T-helper 1 cell treated with Interleukin-12 subunit alpha and Interleukin-12 subunit beta and Interleukin-4 antibody, amounts not matched to agents 30 μg/mL and 1 μg/mL, for 36 hours (primary cell): Measurements from ENCODE around the gene CYB5D1.
"Not testable (repeated sequence)": the region's sequence is repeated elsewhere in the genome, so short reads cannot be mapped to it uniquely, and the experiment has no call there.

Experiments used
- H3K27ac Mint-ChIP-seq: one replicate; pipeline ENCODE4 v1.8.0; 2021; ENCODE audit warnings: mild to moderate bottlenecking, mixed read lengths
- H3K27me3 Mint-ChIP-seq: one replicate; pipeline ENCODE4 v1.8.0; 2021; ENCODE audit warnings: low read depth, mixed read lengths
- H3K36me3 Mint-ChIP-seq: one replicate; pipeline ENCODE4 v1.8.0; 2021; ENCODE audit warnings: low read depth, mixed read lengths
- H3K4me1 Mint-ChIP-seq: one replicate; pipeline ENCODE4 v1.8.0; 2021; ENCODE audit warnings: low read depth, mixed read lengths
- H3K4me3 Mint-ChIP-seq: one replicate; pipeline ENCODE4 v1.8.0; 2021; ENCODE audit warnings: mild to moderate bottlenecking, moderate library complexity, mixed read lengths
- H3K9me3 Mint-ChIP-seq: one replicate; pipeline ENCODE4 v1.8.0; 2021; ENCODE audit warnings: mixed read lengths

Gene CYB5D1, protein sequence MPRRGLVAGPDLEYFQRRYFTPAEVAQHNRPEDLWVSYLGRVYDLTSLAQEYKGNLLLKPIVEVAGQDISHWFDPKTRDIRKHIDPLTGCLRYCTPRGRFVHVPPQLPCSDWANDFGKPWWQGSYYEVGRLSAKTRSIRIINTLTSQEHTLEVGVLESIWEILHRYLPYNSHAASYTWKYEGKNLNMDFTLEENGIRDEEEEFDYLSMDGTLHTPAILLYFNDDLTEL

DNA sequence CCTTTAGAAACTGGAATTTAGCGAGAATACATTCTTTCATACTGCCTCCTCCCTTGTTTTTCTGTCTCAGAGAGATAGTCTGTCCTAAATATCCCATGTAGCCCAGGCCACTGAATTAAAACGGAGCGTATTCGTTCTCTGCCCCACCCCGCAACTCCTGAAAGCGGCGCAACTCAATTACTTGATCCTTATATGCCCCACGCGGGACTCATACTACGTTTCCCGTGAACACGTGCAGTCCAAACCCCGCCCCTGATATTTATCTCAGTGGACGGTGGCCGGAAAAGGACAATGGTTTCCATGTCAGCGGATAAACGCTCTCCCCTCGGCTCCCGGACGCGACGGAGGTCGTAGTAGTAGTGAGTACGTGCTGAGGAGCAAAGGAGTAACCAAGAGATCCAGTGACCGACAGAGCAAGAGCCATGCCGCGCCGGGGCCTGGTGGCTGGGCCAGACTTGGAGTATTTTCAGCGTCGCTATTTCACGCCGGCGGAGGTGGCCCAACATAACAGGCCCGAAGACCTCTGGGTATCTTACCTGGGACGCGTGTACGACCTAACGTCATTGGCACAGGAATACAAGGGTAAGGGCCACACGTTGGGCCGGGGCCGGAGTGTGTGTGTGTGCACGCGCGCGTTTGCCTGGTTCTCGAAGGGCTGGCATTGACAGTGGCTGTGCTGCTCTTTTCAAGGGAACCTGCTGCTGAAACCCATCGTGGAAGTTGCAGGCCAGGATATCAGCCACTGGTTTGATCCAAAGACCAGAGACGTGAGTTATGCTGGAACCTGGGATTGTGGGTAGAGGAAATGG is at the start of gene CYB5D1:
TSS of gene CYB5D1 (plus strand) at position 291 of the 809 bp plus-strand sequence. CDS start at position 423, 132 bp downstream.
- Mint-ChIP-seq H3K4me1 (peaks cover 20% of the 10 kb centered on the region), H3K27me3 (no peaks in the 10 kb centered on the region), H3K27ac (no peak within 1 kb of the TSS), H3K9me3 (no peaks in the 10 kb centered on the region), H3K4me3 (no peak within 1 kb of the TSS), H3K36me3 (peaks cover 3% of the 10 kb centered on the region)

DNA sequence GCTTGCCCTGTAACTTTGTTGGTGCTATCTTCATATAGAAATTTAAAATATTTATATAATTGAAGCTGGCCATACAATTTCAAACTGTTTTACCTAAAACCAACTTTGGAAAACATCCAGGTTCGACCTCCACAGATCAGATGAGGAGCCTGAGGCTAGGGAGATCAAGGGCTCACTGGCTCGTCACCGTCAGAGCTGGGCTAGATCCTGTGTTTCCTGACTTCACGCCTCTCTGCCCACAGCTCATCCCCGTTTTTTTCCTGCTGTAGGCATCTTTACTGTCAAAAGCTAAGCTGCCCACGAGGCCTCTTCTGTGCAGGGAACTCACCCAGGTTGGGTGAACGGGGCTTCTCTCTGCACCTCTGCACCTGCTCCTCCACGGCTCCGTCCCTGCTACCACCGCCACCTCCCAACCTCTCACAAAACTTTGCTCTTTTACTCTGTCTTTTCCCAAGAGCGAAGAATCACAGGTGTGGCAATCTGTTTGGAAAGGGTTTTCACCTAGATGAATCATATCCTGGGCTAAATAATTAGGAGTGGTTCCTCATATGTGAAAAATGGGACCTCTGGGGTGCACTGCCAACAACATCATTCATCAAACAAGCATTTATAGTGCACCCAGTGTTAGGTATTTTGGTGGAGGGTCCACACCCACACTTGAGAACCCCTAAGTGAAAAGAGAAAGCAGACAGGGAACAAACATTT is 48.6 kb upstream of the CYB5D1 start:
- Mint-ChIP-seq H3K27ac (no peak overlapping the region), H3K9me3 (no peaks in the 10 kb centered on the region), H3K36me3 (no peaks in the 10 kb centered on the region), H3K4me3 (no peak overlapping the region), H3K4me1 (no peaks in the 10 kb centered on the region), H3K27me3 (peaks cover 8% of the 10 kb centered on the region)

DNA sequence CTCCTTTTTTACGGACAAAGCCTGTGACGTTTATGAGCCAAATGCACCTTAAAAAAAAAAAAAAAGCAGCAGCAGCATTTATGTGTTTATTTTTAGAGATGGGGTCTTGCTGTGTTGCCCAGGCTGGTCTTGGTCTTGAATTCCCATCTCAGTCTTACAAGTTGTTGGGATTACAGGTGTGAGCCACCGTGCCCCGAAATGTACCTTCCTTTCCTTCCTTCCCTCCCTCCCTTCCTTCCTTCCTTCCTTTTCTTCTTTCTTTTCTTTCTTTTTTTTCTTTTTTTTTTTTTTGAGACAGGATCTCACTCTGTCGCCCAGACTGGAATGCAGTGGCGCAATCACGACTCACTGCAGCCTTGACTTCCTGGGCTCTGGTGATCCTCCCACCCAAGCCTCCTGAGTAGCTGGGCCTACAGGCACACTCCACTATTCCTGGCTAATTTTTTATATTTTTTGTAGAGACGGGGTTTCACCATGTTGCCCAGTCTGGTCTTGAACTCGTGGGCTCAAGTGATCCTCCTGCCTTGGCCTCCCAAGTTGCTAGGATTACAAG is 47.9 kb upstream of the CYB5D1 start:
- not testable (repeated sequence) for H3K27me3 Mint-ChIP-seq, H3K9me3 Mint-ChIP-seq, H3K27ac Mint-ChIP-seq, H3K4me3 Mint-ChIP-seq, H3K36me3 Mint-ChIP-seq, H3K4me1 Mint-ChIP-seq

DNA sequence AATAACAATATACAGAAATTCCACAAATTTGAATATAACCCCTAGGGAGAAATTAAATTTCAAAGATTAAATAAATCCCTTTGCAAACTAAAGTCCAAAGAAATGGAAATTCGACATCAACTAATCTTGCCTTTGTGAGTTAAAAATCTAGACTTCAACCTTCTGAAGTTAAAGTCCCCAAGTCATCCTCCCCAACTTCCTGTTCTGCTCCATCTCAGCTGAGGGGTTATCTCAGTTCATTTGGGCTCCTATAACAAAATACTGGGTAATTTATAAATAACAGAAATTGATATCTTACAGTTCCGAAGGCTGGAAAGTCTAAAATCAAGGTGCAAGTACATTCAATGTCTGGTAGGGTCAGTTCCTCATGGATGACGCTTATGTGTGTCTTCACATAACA is 46.6 kb upstream of the CYB5D1 start:
- no peaks in the 10 kb centered on the region for H3K36me3 Mint-ChIP-seq
- H3K9me3 Mint-ChIP-seq: no peaks in the 10 kb centered on the region
- H3K27me3 Mint-ChIP-seq: peaks cover 4% of the 10 kb centered on the region
- no peak overlapping the region for H3K4me3 Mint-ChIP-seq
- H3K4me1 Mint-ChIP-seq: no peaks in the 10 kb centered on the region
- no peak overlapping the region for H3K27ac Mint-ChIP-seq

DNA sequence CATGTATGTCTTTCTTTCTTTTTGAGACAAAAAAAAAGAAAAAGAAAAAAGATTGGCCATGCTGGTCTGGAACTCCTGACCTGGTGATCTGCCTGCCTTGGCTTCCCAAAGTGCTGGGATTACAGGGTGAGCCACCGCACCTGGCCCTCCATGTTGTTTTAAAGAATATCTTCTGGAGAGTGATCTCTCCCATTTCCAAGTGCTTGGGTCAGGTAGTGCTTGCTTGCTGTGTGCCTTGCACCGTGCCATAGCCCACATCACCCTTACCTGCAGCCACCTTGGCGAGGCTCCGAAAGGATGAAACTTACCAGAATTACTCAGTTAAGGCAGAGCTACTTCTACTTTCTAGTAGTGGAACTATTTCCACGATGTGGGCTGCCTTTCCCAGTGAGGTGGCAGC is 42.8 kb upstream of the CYB5D1 start:
- Mint-ChIP-seq H3K36me3 (no peaks in the 10 kb centered on the region), H3K27ac (no peak overlapping the region), H3K4me1 (no peaks in the 10 kb centered on the region), H3K9me3 (no peaks in the 10 kb centered on the region), H3K27me3 (no peaks in the 10 kb centered on the region), H3K4me3 (no peak overlapping the region)

DNA sequence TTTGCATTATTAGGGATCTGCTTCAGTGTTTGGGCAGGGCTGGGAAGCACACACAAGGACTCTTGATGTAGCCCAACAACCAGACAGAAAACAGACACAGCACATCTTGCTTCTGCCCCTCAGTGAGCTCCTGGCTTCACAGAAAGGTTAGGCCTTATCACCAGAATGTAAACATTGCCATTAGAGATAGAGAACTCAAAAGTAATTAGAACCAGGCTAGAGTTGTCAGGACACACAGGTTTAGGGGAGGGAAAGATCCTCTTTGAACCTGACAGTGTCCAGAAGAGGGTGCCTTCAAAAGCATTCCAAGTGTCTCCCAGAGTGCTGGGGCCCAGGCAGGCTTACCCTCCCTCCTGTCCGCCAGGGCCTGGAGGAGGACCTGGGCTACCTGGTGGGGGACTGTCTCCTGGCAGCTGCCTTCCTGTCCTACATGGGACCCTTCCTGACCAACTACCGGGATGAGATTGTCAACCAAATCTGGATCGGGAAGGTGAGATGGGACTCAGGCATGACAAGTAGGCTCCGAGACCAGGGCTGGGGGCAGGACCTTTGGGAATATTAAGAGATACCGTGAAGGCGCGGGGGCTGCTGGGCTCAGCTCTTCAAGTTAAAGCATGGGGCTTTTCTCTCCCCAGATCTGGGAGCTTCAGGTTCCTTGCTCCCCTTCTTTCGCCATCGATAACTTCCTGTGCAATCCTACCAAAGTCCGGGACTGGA is 40.7 kb upstream of the CYB5D1 start:
- H3K4me1 Mint-ChIP-seq: no peaks in the 10 kb centered on the region
- no peaks in the 10 kb centered on the region for H3K9me3 Mint-ChIP-seq
- no peaks in the 10 kb centered on the region for H3K36me3 Mint-ChIP-seq
- H3K27me3 Mint-ChIP-seq: no peaks in the 10 kb centered on the region
- H3K27ac Mint-ChIP-seq: no peak overlapping the region
- no peak overlapping the region for H3K4me3 Mint-ChIP-seq

DNA sequence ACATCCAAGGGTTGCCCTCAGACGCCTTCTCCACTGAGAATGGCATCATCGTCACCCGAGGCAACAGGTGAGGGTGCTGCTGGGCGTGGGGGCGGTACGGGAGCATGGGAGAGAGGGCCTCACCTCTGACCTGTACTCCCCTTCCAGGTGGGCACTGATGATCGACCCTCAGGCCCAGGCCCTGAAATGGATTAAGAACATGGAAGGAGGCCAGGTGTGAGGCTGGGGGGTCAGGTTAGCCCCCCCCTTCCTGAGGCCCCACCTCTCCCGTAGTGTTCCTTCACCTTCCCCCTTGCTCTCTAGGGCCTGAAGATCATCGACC is 40.2 kb upstream of the CYB5D1 start:
- Mint-ChIP-seq H3K36me3 (no peaks in the 10 kb centered on the region), H3K4me3 (no peak overlapping the region), H3K27me3 (no peaks in the 10 kb centered on the region), H3K27ac (no peak overlapping the region), H3K9me3 (no peaks in the 10 kb centered on the region), H3K4me1 (no peaks in the 10 kb centered on the region)

DNA sequence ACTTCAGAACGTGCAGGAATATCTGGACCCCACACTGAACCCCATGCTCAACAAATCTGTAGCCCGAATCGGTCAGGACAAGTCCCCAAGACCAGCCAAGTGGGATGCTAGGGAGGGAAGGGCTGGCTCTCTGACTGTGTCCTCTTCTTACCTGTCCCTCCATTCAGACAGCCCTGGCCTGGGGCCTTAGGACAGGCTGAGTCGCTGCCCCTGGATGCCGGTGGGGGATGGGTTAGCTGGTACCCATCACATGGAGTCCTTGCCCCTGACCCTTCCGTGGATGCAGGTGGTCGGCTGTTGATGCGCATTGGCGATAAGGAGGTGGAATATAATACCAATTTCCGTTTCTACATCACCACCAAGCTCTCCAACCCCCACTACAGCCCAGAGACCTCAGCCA is 39.8 kb upstream of the CYB5D1 start:
- Mint-ChIP-seq H3K4me3 (no peak overlapping the region), H3K27ac (no peak overlapping the region), H3K9me3 (no peaks in the 10 kb centered on the region), H3K4me1 (no peaks in the 10 kb centered on the region), H3K36me3 (no peaks in the 10 kb centered on the region), H3K27me3 (no peaks in the 10 kb centered on the region)

DNA sequence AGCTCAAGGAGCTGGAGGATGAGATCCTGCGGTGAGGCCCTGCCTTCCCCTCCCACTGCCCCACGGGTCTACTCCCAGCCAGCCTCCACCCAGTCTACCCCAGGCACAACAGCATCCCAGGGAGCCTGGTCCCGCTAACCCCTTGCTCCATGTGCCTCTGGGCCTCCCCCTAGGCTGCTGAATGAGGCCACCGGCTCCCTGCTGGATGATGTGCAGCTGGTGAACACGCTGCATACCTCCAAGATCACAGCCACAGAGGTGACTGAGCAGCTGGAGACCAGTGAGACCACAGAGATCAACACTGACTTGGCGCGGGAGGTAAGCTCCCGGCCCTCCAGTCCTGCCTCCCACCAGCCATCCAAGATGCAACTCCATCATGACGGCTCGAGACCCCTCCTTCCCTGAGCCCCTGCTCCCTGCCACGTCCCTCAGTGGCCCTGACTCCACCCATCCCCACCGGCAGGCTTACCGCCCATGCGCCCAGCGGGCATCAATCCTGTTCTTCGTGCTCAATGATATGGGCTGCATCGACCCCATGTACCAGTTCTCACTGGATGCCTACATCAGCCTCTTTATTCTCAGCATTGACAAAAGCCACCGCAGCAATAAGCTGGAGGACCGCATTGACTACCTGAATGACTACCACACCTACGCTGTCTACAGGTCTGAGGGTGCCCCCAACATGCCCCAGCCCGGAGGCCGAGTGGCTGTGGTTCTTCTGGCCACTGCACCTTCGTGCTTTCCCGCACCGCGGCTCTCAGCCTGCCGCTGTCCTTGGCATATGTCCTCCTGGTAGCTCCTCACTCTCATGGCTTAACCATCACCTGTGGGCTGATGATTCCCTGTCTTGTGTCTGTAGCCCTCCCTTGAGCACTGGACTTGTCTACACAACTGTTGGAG is 38.8 kb upstream of the CYB5D1 start:
- H3K27ac Mint-ChIP-seq: no peak overlapping the region
- no peaks in the 10 kb centered on the region for H3K9me3 Mint-ChIP-seq
- H3K4me1 Mint-ChIP-seq: no peaks in the 10 kb centered on the region
- peaks cover 5% of the 10 kb centered on the region for H3K27me3 Mint-ChIP-seq
- H3K4me3 Mint-ChIP-seq: no peak overlapping the region
- H3K36me3 Mint-ChIP-seq: no peaks in the 10 kb centered on the region

DNA sequence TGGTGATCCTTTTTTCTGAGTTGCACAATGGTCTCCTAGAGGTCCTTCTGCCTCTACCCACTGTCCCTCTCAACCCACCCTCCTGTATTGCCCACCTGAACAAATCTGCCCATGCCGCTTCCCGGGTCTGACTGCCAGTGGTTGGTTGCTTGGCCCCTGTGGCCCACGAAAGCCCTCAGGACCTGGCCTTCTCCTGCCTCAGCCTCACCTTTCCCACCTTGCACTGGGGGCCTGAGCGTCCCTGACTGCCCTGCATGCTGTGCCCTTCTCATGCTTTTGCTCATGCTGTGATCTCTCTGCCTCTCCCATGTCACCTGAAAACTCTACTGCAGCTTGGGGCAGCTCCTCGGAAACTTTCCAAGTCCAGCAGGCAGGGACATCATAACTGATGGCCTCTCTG is 37.6 kb upstream of the CYB5D1 start:
- Mint-ChIP-seq H3K27me3 (peaks cover 8% of the 10 kb centered on the region), H3K27ac (no peak overlapping the region), H3K36me3 (no peaks in the 10 kb centered on the region), H3K9me3 (no peaks in the 10 kb centered on the region), H3K4me3 (no peak overlapping the region), H3K4me1 (peaks cover 2% of the 10 kb centered on the region)

DNA sequence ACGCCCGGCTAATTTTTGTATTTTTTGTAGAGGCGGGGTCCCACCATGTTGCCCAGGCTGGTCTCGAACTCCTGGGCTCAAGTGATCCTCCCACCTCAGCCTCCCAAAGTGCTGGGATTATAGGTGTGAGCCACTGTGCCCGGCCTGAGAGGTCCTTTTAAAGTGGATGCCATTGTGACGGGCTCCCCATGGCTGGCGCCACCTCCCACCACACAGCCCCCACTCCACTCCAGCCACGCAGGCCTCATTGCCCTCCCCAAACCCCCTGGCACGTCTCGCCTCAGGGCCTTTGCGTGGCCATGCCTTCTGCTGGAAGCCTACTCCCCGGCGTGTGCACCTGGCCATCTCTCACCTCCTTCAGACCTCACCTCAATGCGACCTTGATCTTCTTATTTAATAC is 35.7 kb upstream of the CYB5D1 start:
- Mint-ChIP-seq H3K9me3 (no peaks in the 10 kb centered on the region), H3K27me3 (peaks cover 19% of the 10 kb centered on the region), H3K27ac (no peak overlapping the region), H3K4me1 (peaks cover 3% of the 10 kb centered on the region), H3K4me3 (no peak overlapping the region), H3K36me3 (no peaks in the 10 kb centered on the region)

DNA sequence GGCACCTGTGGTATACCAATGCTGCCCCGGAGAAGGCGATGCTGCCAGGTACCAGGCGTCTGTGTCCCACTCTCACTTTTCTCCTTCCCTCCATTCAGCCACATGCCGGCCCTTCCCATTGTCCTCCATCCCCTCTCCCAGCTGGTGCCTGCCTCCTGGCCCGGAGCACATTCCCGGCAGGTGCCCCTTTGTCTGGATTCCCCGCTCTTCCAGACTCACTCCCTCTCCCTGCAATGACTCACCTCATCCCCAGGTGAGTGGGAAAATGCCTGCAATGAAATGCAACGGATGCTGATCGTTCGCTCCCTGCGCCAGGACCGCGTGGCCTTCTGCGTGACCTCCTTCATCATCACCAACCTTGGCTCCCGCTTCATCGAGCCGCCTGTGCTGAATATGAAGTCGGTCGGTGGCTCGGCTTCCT is 34.2 kb upstream of the CYB5D1 start:
- peaks cover 3% of the 10 kb centered on the region for H3K4me1 Mint-ChIP-seq
- H3K9me3 Mint-ChIP-seq: no peaks in the 10 kb centered on the region
- H3K27ac Mint-ChIP-seq: no peak overlapping the region
- H3K36me3 Mint-ChIP-seq: no peaks in the 10 kb centered on the region
- H3K4me3 Mint-ChIP-seq: no peak overlapping the region
- H3K27me3 Mint-ChIP-seq: peaks cover 27% of the 10 kb centered on the region

DNA sequence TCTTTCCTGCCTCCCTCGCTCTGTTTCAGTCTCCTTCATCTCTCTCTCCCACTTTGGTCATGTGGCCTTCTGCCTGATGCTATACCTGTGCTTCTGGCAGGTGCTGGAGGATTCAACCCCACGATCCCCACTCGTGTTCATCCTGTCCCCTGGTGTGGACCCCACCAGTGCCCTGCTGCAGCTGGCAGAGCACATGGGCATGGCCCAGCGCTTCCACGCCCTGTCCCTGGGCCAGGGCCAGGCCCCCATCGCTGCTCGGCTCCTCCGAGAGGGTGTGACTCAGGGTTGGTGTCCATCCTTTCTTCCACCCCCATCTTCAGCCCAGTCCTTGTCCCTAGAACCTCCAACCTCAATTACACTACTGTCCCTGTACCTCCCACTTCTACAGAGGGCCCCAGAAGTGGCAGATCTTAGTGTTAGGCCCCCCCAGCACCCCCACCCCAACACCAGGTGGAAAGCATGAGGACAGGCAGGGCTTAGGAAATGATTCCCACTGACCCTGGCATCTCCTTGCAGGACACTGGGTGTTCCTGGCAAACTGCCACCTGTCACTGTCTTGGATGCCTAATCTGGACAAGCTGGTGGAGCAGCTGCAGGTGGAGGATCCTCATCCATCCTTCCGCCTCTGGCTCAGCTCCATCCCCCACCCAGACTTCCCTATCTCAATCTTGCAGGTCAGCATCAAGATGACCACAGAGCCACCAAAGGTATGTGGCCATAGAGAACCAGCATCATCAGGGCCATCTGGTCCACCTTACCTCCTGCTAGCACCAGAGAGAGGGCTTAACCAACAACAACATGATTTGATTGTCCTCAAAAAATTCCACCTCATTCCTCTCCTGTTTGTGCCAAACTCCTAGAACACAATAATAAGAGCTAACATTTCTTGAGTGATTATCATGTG is 33.5 kb upstream of the CYB5D1 start:
- Mint-ChIP-seq H3K9me3 (no peaks in the 10 kb centered on the region), H3K36me3 (no peaks in the 10 kb centered on the region)

More for the DNA sequence above, 33.5 kb upstream of the CYB5D1 start:
- Mint-ChIP-seq H3K4me1 (peaks cover 3% of the 10 kb centered on the region), H3K4me3 (no peak overlapping the region), H3K27me3 (peaks cover 30% of the 10 kb centered on the region), H3K27ac (no peak overlapping the region)
